ENCODE data around the gene CALHM2.
"Not testable (repeated sequence)": the region's sequence is repeated elsewhere in the genome, so short reads cannot be mapped to it uniquely, and the experiment has no call there.

CALHM2 gene

GRCh38 chr10:103417601-103418000 lies 34.6 kb downstream of the CALHM2 start:
- TF ChIP-seq, protein P1, sequence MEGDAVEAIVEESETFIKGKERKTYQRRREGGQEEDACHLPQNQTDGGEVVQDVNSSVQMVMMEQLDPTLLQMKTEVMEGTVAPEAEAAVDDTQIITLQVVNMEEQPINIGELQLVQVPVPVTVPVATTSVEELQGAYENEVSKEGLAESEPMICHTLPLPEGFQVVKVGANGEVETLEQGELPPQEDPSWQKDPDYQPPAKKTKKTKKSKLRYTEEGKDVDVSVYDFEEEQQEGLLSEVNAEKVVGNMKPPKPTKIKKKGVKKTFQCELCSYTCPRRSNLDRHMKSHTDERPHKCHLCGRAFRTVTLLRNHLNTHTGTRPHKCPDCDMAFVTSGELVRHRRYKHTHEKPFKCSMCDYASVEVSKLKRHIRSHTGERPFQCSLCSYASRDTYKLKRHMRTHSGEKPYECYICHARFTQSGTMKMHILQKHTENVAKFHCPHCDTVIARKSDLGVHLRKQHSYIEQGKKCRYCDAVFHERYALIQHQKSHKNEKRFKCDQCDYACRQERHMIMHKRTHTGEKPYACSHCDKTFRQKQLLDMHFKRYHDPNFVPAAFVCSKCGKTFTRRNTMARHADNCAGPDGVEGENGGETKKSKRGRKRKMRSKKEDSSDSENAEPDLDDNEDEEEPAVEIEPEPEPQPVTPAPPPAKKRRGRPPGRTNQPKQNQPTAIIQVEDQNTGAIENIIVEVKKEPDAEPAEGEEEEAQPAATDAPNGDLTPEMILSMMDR (conservative IDR thresholded peaks at IDR 0.05; ENCODE audit: low read depth, low read length) = no peak
- no peak overlapping the region for H3K4me3 ChIP-seq (ENCODE audit: low read depth, low read length)
- DNase-seq (ENCODE audit: low read depth) = no peak

DNA sequence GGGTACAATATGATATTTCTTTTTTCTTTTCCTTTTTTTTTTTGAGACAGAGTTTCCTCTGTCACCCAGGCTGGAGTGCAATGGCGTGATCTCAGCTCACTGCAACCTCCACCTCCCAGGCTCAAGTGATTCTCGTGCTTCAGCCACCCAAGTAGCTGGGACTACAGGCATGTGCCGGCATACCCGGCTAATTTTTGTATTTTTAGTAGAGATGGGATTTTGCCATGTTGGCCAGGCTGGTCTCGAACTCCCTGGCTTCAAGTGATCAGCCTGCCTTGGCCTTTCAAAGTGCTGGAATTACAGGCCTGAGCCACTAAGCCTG lies 35.1 kb downstream of the CALHM2 start:
- not testable (repeated sequence) for DNase-seq (ENCODE audit: low read depth); H3K4me3 ChIP-seq (ENCODE audit: low read depth, low read length)

GRCh38 chr10:103416436-103417147 lies 35.6 kb downstream of the CALHM2 start:
- TF ChIP-seq, protein P1 (conservative IDR thresholded peaks at IDR 0.05; ENCODE audit: low read depth, low read length) = peak; percentile 58

DNA sequence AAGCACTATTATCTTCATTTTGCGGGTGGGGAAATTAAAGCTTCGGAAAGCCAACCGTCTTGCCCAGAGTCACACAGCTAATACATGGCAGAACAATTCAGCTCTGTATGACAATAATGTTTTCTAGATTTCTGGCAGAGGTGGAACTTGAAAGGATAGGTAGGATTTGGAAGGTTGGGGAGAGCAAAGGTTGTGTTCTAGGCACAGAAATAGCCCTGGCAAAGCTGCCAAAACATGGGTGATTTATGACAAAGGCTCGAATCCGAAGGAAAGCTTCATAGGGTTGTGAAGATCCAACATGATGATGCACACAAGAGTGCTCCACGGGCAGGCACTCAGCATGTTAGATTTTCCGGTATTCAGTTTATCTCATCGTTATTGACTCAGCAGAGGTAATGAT lies 36.6 kb downstream of the CALHM2 start:
- DNase-seq (ENCODE audit: low read depth) = no peak
- H3K4me3 ChIP-seq (ENCODE audit: low read depth, low read length) = no peak overlapping the region
- TF ChIP-seq, protein P1 (conservative IDR thresholded peaks at IDR 0.05; ENCODE audit: low read depth, low read length) = no peak

More at GRCh38 chr10:103416436-103417147, 35.6 kb downstream of the CALHM2 start:
- H3K4me3 ChIP-seq (ENCODE audit: low read depth, low read length) = no peak overlapping the region
- peak; percentile 85 for DNase-seq (ENCODE audit: low read depth)

DNA sequence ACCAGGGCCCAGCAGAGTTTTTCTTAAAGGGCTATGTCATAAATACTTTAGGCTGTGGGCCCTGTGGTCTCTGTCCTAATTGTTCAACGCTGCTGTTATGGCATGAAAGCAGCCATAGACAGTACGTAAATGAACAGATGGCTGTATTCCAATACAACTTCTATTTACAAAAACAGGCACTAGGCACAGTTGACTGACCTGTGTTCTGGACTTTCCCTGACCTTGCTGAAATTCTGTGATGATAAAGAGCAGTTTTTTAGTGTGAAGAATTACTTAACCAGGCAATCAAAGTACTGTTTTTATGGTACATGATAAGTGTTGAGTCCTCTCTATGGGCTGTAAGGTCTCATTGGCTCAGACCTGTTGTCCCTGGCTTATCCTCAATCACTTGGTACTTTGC lies 38.6 kb downstream of the CALHM2 start:
- DNase-seq (ENCODE audit: low read depth) = no peak
- TF ChIP-seq, protein P1 (conservative IDR thresholded peaks at IDR 0.05; ENCODE audit: low read depth, low read length) = no peak
- H3K4me3 ChIP-seq (ENCODE audit: low read depth, low read length) = no peak overlapping the region

DNA sequence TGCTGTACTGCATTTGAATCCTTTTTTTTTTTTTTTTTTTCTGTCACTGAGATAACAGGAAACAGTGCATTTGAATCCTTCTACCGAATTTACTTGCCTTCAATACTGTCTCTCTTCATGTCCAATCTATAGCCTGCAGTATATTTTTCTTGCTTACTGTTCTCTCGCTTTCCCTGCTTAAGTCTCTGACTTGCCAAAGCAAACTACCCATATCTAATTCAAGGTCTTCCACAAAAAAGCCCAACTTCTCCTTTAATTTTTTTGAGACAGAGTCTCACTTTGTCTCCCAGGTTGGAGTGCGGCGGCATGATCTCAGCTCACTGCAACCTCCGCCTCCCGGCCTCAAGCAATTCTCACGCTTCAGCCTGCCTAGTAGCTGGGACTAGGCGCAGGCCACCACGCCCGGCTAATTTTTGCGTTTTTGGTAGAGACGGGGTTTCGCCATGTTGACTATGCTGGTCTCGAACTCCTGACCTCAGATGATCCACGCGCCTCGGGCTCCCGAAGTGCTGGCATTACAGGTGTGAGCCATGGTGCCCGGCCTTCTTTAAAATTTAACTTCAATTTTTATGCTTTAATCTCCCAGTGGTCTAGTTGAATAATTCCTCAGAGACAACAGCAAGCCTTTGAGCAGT lies 54.9 kb downstream of the CALHM2 start:
- H3K4me3 ChIP-seq (ENCODE audit: low read depth, low read length) = peak overlapping the region; percentile 97
- TF ChIP-seq, protein P1 (conservative IDR thresholded peaks at IDR 0.05; ENCODE audit: low read depth, low read length) = no peak
- DNase-seq (ENCODE audit: low read depth) = peak; percentile 6

DNA sequence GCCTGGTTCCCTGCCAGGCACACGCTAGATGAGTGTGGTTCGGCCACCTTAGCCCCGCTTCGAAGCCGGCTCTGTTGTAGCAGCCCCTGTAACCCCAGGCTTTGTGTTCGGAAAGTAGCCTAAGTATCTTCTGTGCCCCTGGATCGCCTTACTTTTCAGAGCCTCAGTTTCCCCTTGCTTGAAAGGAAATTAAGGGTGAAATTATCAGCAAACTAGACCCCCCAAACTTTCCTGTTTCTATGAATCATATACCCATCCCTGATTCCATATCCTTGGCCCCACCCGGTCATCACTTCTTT lies 55.4 kb downstream of the CALHM2 start:
- TF ChIP-seq, protein P1 (conservative IDR thresholded peaks at IDR 0.05; ENCODE audit: low read depth, low read length) = no peak
- no peak for DNase-seq (ENCODE audit: low read depth)
- peak overlapping the region; percentile 97 for H3K4me3 ChIP-seq (ENCODE audit: low read depth, low read length)
